LNCaP clone FGC (cell line): ENCODE data around the gene RAPSN.

Experiments used
- DNase-seq: peaks from one replicate; pipeline ENCODE4 v3.0.0-alpha.2; 2011; ENCODE audit warnings: low read depth
- H3K4me3 ChIP-seq: 2 replicates; pipeline ENCODE4 v1.5.1; 2011; ENCODE audit warnings: mild to moderate bottlenecking, low read depth, low read length, control low read depth
- CTCF ChIP-seq: IDR thresholded peaks from 2 replicates; pipeline ENCODE4 v1.5.1; 2012; ENCODE audit warnings: mild to moderate bottlenecking; ENCODE audit not compliant: control insufficient read depth, insufficient read depth; ENCODE audit errors: extremely low read depth

RAPSN gene

GRCh38 chr11:47395223-47396048, 53.5 kb downstream of the RAPSN start:
- TF ChIP-seq CTCF: no peak
- no peak overlapping the region for H3K4me3 ChIP-seq
- DNase-seq: no peak

DNA sequence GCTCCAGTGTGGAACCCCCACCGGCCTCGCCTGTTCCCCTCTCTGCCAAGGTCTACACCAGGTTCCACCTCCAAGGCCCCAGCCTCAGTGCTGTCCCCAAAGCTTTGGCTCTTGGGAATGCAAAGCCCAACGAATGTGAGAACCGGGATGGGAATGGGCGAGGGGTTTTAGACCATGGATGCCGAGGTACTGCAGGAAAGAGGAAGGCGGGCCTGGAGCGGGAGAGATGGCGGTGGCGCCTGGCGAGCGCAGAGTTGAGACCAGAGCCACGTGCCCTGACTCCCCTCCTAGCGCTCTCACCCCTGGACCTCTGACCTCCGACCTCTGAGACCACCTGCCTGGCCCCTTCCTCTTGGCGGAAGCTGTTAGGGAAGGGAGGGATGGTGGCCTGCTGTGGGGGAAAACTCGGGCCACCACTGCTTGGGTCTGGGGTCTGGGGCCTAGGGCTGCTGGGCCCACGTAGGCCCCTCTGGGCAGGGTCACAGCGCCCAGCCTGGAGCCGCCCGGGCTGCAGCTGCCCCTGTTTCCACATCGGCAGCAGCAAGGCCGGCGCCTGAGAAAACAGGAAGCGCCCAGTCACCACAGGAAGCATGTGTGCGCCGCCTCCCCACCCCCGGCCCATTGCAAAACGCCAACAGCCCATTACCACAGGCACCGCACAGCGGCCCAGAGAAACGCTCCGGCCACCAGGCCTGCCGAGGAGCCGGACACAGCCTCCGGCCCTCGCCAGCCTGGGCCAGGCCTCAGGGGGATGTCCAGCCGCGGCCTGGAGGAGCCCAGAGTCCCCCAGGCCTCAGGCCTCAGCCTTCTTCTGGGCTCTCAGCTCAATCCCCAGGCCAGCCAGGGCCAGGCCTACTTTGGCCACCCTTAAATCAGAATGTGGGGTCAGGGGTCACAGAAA, 54.4 kb downstream of the RAPSN start:
- no peak for TF ChIP-seq CTCF
- no peak overlapping the region for H3K4me3 ChIP-seq
- DNase-seq: no peak

DNA sequence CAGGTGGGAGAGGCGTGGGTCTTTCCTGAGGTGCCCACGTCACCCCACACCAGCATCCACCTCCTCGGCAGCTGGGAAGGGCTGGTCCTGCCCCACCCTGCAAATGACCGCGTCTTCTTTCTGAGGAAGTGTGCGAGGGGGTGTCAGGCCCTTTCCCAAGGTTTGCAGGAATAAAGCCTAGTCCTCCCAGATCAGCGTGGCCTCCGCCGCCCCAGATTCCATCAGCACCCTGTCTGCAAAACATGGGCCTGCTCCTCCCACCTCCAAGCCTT, 55.0 kb downstream of the RAPSN start:
- H3K4me3 ChIP-seq: no peak overlapping the region
- no peak for TF ChIP-seq CTCF
- DNase-seq: no peak

DNA sequence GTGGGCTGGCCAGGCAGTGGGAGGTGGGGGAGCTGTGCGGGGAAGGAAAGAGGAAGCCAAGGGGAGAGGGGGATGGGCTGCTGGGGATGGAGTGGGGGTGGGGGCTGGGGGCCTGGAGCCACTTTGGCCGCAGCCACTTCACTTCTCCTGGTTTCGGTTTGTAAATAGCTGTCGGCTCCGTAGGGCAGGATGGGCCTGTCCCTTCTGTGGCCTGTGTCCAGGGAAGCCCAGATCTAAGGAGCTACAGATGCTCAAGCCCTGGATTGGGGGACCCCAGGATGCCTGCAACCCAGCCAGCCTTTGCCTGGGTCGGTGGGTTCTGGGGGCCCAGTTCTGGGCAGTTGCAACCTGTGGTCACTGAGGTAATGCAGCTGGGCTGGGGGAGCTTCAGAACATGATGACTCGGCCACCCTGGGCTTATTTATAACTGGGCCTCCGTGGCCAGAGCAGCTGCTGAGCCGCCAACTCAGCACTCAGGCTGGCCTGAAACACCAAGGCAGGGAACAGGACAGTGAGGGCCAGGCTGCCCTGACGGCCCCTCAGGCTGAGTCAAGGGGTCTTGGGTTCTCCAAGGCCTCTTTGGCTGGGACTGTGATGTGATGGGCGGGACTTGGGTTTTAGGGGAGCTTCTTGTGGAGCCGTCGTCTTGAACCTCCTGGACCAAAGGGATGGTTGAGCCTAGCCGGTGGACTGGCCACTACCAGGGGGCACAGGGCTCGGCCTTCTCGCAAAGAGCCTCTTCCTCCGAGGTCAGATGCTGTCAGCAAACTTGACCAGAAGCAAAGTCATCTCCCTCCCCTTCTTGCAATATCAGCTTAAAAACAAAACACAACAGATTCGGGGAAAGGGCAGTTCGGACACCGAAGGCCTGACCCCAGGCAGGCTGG, 55.5 kb downstream of the RAPSN start:
- H3K4me3 ChIP-seq: no peak overlapping the region
- DNase-seq: no peak
- no peak for TF ChIP-seq CTCF

DNA sequence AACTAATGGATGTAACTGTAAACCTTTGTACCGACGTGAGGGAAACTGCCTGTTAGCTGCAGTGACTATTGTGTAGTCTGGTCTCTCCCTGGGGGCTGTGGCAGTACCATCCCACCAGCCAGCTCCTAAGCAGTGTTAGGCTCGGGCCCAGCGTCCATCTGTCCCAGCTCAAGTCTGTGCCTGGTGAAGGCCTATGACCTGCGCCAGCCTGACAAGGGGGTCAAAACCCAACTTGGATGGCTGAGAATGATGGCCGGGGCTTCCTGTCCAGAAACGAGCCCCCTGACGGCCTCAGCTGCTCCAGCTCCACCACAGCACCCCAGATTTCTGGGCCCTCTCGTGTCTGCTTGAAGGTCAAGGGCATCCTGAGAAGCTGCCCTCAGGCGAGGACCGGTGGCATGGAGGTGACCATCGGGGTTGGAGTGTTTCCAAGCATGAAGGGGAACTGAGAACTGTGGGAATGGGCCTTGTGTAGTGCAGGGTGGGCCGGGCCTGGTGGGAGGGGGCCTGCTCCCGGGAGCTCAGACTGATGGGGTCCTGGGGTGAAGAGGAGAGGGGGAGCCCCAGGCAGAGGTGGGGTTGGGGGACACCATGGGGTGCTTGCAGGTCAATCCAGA, 56.3 kb downstream of the RAPSN start:
- no peak overlapping the region for H3K4me3 ChIP-seq
- TF ChIP-seq CTCF: no peak
- DNase-seq: no peak

- DNase-seq: no peak
- no peak for TF ChIP-seq CTCF
Measured at GRCh38 chr11:47391711-47392432, 57.1 kb downstream of the RAPSN start.

More at GRCh38 chr11:47391711-47392432, 57.1 kb downstream of the RAPSN start:
- no peak overlapping the region for H3K4me3 ChIP-seq
